HEK293 (cell line): ENCODE results near the gene LCTL.
"Not testable (repeated sequence)": the region's sequence is repeated elsewhere in the genome, so short reads cannot be mapped to it uniquely, and the experiment has no call there.

Source experiments
- CTCF ChIA-PET: fragments of 350-600 bp; formaldehyde crosslinking; extraction: SDS; loops from one replicate; lab custom pipeline; 2021; ENCODE audit warnings: antibody characterized with exemption; lab: Yijun Ruan, JAX
- POLR2A ChIA-PET: fragments of 300-600 bp; formaldehyde crosslinking; extraction: SDS; loops from one replicate; lab custom pipeline; 2020; ENCODE audit warnings: antibody characterized with exemption, inconsistent platforms; lab: Yijun Ruan, JAX
- H3K27ac ChIP-seq: fragments of 200-500 bp; sonication (Bioruptor generic); 2 replicates; pipeline ENCODE4 v1.5.1; 2014; ENCODE audit warnings: low read depth, low read length, control low read depth, inconsistent platforms; ENCODE audit errors: extremely low read depth
- H3K36me3 ChIP-seq, 2 experiments: fragments of 200-500 bp in 1 of 2; sonication (Bioruptor generic) in 1 of 2; 1 replicate in 1 of 2; 2 replicates in 1 of 2; pipeline ENCODE4 v1.5.1; 2014 to 2017; ENCODE audit warnings: inconsistent platforms in 2 of 2, low read length in 2 of 2; ENCODE audit not compliant: control insufficient read depth in 2 of 2, insufficient read depth in 1 of 2
- H3K4me1 ChIP-seq: fragments of 200-500 bp; sonication (Bioruptor generic); 2 replicates; pipeline ENCODE4 v1.5.1; 2014; ENCODE audit warnings: mild to moderate bottlenecking, low read length, inconsistent platforms; ENCODE audit not compliant: control insufficient read depth, insufficient read depth
- H3K4me3 ChIP-seq: 2 replicates; pipeline ENCODE4 v1.5.1; 2011; ENCODE audit warnings: low read depth, mild to moderate bottlenecking, control low read depth, low read length, moderate library complexity
- H3K9me3 ChIP-seq: fragments of 200-500 bp; sonication (Bioruptor generic); 2 replicates; pipeline ENCODE4 v1.5.1; 2014; ENCODE audit warnings: low read depth, low read length, inconsistent platforms; ENCODE audit not compliant: control insufficient read depth, insufficient read depth
- HOXC10 ChIP-seq: sonication (generic); formaldehyde crosslinking; IDR thresholded peaks from 2 replicates; pipeline ENCODE4 v1.8.1; 2023; ENCODE audit warnings: mild to moderate bottlenecking, missing genetic modification reagents
- MYNN ChIP-seq: fragments of 450-650 bp; formaldehyde crosslinking; IDR thresholded peaks from 2 replicates; pipeline ENCODE4 v1.5.1; 2016; ENCODE audit warnings: missing biosample characterization, missing genetic modification characterization, borderline replicate concordance
- ZNF138 ChIP-seq: fragments of 450-650 bp; formaldehyde crosslinking; IDR thresholded peaks from 2 replicates; pipeline ENCODE4 v1.5.1; 2016; ENCODE audit warnings: missing biosample characterization, missing genetic modification characterization, borderline replicate concordance
- ZNF214 ChIP-seq: fragments of 450-650 bp; formaldehyde crosslinking; IDR thresholded peaks from 2 replicates; pipeline ENCODE4 v1.5.1; 2017; ENCODE audit warnings: missing biosample characterization, mild to moderate bottlenecking, missing genetic modification characterization, borderline replicate concordance
- ZNF335 ChIP-seq: fragments of 450-650 bp; formaldehyde crosslinking; conservative IDR thresholded peaks from 2 replicates; pipeline ENCODE4 v1.5.1; 2016; ENCODE audit warnings: missing biosample characterization, missing genetic modification characterization
- ZNF423 ChIP-seq: fragments of 450-650 bp; formaldehyde crosslinking; IDR thresholded peaks from 2 replicates; pipeline ENCODE4 v1.5.1; 2016; ENCODE audit warnings: missing biosample characterization, missing genetic modification characterization
- ZNF426 ChIP-seq: fragments of 450-650 bp; formaldehyde crosslinking; IDR thresholded peaks from 2 replicates; pipeline ENCODE4 v1.5.1; 2017; ENCODE audit warnings: missing biosample characterization, missing genetic modification characterization, mild to moderate bottlenecking, inconsistent platforms, moderate library complexity
- ZNF529 ChIP-seq: fragments of 450-650 bp; formaldehyde crosslinking; IDR thresholded peaks from 2 replicates; pipeline ENCODE4 v1.5.1; 2017; ENCODE audit warnings: missing genetic modification characterization, missing biosample characterization; ENCODE audit not compliant: insufficient replicate concordance
- ZNF548 ChIP-seq: fragments of 450-650 bp; formaldehyde crosslinking; IDR thresholded peaks from 2 replicates; pipeline ENCODE4 v1.5.1; 2016; ENCODE audit warnings: missing biosample characterization, missing genetic modification characterization
- ZNF600 ChIP-seq: fragments of 450-650 bp; formaldehyde crosslinking; IDR thresholded peaks from 2 replicates; pipeline ENCODE4 v1.5.1; 2016; ENCODE audit warnings: missing biosample characterization, missing genetic modification characterization
- ZNF830 ChIP-seq: fragments of 450-650 bp; IDR thresholded peaks from 2 replicates; pipeline ENCODE4 v1.5.0; 2018; ENCODE audit warnings: missing biosample characterization, missing genetic modification characterization, low read depth, mild to moderate bottlenecking, moderate library complexity
- ZSCAN16 ChIP-seq: fragments of 450-650 bp; formaldehyde crosslinking; IDR thresholded peaks from 2 replicates; pipeline ENCODE4 v1.5.1; 2016; ENCODE audit warnings: missing biosample characterization, missing genetic modification characterization
- ZXDB ChIP-seq: fragments of 450-650 bp; formaldehyde crosslinking; IDR thresholded peaks from 2 replicates; pipeline ENCODE4 v1.5.1; 2016; ENCODE audit warnings: missing biosample characterization, missing genetic modification characterization
- TF ChIP-seq, protein P1 (sequence below): fragments of 450-650 bp; formaldehyde crosslinking; IDR thresholded peaks from 2 replicates; pipeline ENCODE4 v1.5.1; 2016; ENCODE audit warnings: missing biosample characterization, missing genetic modification characterization
- TF ChIP-seq, protein P2 (sequence below): fragments of 450-650 bp; formaldehyde crosslinking; conservative IDR thresholded peaks from 2 replicates; pipeline ENCODE4 v1.5.1; 2016; ENCODE audit warnings: low read depth, missing biosample characterization, missing genetic modification characterization
- TF ChIP-seq, protein P3 (sequence below): fragments of 450-650 bp; formaldehyde crosslinking; IDR thresholded peaks from 2 replicates; pipeline ENCODE4 v1.5.1; 2016; ENCODE audit warnings: missing biosample characterization, missing genetic modification characterization

The LCTL gene

DNA sequence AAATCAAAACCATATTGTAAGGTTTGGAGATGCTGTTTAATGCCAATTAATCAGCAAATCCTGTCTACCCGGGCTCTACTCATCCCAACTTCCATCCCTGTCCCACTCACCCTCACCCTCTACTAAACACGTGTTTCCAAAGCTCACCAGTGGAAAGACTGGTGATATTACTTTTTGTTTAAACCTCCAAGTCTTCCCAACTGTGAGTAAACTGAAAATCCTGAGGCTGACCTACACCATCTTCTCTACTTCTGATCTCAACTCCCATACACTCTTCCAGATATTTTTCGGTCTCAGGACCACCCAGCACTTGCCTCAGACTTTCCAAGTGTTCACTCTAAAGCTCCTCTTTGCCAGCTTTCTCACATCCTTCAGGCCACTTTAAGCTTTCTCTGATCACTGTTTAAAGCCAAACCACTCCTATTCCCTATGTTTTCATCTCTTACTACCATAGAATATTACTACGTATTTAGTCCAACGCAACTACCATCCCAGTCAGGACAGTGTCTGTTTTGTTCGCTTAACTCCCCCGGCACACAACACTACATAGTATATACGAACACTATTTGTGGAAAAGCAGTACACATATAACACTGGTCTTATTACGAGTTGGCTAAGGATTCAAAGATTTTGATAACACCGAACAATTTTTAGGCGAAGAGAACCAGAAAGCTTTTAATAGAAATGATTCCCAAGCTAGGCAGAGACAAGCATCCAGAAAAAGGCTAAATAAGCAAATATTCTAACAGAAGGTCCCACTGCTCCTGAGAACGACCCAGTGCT is 61.8 kb downstream of the LCTL start (continued):
- TF ChIP-seq, protein P1, sequence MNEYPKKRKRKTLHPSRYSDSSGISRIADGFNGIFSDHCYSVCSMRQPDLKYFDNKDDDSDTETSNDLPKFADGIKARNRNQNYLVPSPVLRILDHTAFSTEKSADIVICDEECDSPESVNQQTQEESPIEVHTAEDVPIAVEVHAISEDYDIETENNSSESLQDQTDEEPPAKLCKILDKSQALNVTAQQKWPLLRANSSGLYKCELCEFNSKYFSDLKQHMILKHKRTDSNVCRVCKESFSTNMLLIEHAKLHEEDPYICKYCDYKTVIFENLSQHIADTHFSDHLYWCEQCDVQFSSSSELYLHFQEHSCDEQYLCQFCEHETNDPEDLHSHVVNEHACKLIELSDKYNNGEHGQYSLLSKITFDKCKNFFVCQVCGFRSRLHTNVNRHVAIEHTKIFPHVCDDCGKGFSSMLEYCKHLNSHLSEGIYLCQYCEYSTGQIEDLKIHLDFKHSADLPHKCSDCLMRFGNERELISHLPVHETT (tag by site-specific recombination) = no peak
- TF ChIP-seq ZNF423 (tag by site-specific recombination) = peak; percentile 14; the same call in 1 of the 2 replicates
- no peak for TF ChIP-seq ZNF830 (tag by site-specific recombination)
- no peak for TF ChIP-seq ZNF529
- TF ChIP-seq ZNF138 (tag by site-specific recombination) = 0 out of 2 replicates have a peak, but pooled peaks have one; percentile 5
- TF ChIP-seq ZNF548 (tag by site-specific recombination) = no peak
- no peak for TF ChIP-seq HOXC10

DNA sequence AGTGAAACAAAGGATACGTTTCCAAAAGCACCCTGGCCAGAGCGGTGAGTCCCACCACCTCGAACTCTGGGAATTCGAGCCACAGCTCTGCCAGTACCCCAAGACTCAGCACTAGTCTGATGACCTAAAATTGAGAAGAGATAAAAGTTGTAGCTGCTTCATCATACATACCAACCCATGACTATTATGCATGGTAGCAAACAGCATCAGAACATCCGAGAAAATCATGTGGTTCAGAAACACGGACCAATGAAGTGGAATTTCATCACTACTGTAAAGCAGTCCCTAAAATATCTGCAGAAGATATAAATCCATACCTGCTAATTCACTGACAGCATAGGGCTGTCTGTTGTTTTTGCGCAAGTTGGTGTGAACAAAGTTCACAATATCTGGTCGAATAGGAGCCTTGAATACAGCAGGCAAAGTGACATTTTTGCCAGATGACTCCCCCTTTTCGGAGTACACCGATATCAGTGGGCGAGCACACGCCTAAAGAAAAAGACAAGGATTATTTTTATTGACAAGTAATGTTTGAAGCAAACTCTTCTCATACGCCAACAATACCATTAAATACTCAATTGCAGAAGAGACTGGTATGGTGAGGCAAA is 62.7 kb downstream of the LCTL start:
- Histone ChIP-seq H3K4me3 (peak overlapping the region; percentile 76), H3K36me3 (peaks cover 45 to 61% of the 10 kb centered on the region in 2 experiments)
- H3K9me3 ChIP-seq, H3K27ac ChIP-seq, H3K4me1 ChIP-seq: not testable (repeated sequence)
- POLR2A ChIA-PET = interaction anchor here (0.6 to 1.5 kb wide), 4 partner anchors 8 to 199 kb away, joined by 3 to 4 read pairs (median 3); partner anchors contain the start of genes MAP2K1 and SMAD6
- TF ChIP-seq, protein P2, sequence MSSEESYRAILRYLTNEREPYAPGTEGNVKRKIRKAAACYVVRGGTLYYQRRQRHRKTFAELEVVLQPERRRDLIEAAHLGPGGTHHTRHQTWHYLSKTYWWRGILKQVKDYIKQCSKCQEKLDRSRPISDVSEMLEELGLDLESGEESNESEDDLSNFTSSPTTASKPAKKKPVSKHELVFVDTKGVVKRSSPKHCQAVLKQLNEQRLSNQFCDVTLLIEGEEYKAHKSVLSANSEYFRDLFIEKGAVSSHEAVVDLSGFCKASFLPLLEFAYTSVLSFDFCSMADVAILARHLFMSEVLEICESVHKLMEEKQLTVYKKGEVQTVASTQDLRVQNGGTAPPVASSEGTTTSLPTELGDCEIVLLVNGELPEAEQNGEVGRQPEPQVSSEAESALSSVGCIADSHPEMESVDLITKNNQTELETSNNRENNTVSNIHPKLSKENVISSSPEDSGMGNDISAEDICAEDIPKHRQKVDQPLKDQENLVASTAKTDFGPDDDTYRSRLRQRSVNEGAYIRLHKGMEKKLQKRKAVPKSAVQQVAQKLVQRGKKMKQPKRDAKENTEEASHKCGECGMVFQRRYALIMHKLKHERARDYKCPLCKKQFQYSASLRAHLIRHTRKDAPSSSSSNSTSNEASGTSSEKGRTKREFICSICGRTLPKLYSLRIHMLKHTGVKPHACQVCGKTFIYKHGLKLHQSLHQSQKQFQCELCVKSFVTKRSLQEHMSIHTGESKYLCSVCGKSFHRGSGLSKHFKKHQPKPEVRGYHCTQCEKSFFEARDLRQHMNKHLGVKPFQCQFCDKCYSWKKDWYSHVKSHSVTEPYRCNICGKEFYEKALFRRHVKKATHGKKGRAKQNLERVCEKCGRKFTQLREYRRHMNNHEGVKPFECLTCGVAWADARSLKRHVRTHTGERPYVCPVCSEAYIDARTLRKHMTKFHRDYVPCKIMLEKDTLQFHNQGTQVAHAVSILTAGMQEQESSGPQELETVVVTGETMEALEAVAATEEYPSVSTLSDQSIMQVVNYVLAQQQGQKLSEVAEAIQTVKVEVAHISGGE = 0 out of 2 replicates have a peak, but pooled peaks have one; percentile 3
- TF ChIP-seq, protein P3, sequence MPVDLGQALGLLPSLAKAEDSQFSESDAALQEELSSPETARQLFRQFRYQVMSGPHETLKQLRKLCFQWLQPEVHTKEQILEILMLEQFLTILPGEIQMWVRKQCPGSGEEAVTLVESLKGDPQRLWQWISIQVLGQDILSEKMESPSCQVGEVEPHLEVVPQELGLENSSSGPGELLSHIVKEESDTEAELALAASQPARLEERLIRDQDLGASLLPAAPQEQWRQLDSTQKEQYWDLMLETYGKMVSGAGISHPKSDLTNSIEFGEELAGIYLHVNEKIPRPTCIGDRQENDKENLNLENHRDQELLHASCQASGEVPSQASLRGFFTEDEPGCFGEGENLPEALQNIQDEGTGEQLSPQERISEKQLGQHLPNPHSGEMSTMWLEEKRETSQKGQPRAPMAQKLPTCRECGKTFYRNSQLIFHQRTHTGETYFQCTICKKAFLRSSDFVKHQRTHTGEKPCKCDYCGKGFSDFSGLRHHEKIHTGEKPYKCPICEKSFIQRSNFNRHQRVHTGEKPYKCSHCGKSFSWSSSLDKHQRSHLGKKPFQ (tag by site-specific recombination) = 0 out of 2 replicates have a peak, but pooled peaks have one; percentile 12
- TF ChIP-seq ZNF600 (tag by site-specific recombination) = 0 out of 2 replicates have a peak, but pooled peaks have one; percentile 9
- CTCF ChIA-PET = interaction anchor here (1.1 kb wide), 1 partner anchor 113 kb away, joined by 3 read pairs; no protein-coding TSS in a partner anchor

DNA sequence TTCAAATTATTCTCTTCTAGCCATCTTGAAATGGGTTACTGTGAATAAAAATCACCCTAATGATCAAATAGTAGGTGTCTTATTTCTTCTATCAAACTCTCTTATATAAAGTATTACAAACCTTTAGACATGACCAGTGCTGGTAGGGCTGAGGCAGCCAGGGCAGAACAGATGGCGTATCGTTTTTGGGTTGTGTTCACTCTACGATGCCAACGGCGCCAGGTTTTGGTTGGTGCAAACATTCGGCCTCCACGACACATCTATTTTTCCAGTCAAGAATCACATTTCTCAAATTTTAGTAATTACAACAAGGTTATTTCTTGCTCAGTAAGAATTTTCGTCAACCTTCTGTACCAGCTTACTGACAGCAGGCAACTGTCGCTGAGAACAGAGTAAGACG is 63.3 kb downstream of the LCTL start:
- Histone ChIP-seq H3K4me1 (peaks cover 5% of the 10 kb centered on the region; the same call in 1 of the 2 replicates), H3K9me3 (no peaks in the 10 kb centered on the region), H3K36me3 (peaks cover 45 to 64% of the 10 kb centered on the region in 2 experiments), H3K4me3 (no peak overlapping the region), H3K27ac (no peak overlapping the region)
- CTCF ChIA-PET = no interaction called here
- no peak for TF ChIP-seq ZNF335
- TF ChIP-seq ZSCAN16 (tag by site-specific recombination) = no peak
- no peak for TF ChIP-seq MYNN (tag by site-specific recombination)
- TF ChIP-seq ZNF600 (tag by site-specific recombination) = peak; percentile 33; the same call in 1 of the 2 replicates
- 0 out of 2 replicates have a peak, but pooled peaks have one; percentile 7 for TF ChIP-seq ZNF426 (tag by site-specific recombination)
- 0 out of 2 replicates have a peak, but pooled peaks have one; percentile 18 for TF ChIP-seq ZXDB
- no peak for TF ChIP-seq ZNF214 (tag by site-specific recombination)
- POLR2A ChIA-PET = interaction anchor here (0.6 kb wide), 1 partner anchor 70 kb away, joined by 3 read pairs; no protein-coding TSS in a partner anchor
